SK-N-DZ (cell line): ENCODE measurements around the gene UBE2V1.
"Not testable (repeated sequence)": the region's sequence is repeated elsewhere in the genome, so short reads cannot be mapped to it uniquely, and the experiment has no call there.

Experiments
- DNase-seq: peaks from one replicate; pipeline ENCODE4 v3.0.0-alpha.2; 2015; ENCODE audit warnings: low spot score

UBE2V1 gene

DNA sequence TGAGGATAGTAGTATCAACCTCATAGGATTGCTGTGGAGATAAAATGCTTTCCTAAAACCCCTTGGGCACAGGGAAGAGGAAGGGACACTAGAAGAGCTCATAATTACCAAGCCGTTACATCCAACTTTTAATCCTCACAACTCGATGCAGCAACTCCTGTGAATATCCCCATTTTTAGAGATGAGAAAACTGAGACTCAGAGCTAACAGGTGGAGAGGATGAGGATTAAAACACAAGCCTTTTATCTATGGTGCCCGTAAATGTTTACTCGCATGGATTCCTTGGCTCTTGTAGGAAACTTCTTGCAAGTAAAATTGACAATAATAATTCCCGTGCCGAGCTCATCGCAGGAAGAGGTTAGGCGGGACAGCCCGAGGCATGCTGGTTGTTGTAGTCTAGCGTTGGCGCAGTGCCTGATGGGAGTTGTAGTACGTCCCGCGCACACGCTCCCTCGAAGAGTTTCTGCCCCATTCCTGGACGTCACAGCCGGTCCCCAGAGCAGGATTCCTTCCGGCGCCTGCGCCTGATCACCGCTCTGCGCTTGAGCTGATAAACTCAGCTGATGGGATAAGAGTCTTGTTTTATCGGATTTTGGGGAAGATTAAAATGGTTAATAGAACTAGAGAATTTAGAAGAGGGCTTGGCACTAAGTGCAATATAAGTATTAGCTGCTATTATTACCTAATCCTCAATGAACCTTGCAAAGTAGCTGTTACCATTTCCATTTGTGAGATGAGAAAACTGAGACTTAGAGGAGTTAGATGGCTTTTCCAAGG, 2.8 kb upstream of the UBE2V1 start:
- peak; percentile 96 for DNase-seq

DNA sequence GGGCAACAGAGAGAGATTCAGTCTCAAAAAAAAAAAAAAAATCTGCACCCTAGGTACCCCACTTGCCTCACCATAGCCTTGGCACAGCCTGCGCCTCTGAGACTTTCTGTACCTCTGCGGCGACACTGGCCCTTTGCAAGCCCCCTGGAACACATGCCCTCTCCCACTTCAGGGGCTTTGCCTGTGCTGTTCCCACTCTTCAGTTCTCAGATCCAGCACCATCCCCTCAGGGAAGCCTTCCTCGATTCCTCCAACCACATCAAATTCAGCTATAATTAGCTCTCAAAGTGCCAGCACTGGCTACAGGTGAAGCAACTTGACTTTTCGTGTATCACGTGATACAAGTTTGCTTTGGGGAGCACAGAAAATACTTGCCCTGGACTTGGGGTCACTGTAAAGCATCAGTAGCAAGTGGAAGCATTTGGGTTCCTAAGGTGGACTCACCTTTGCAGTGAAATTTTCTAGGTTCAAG, 2.1 kb upstream of the UBE2V1 start:
- DNase-seq: no peak

DNA sequence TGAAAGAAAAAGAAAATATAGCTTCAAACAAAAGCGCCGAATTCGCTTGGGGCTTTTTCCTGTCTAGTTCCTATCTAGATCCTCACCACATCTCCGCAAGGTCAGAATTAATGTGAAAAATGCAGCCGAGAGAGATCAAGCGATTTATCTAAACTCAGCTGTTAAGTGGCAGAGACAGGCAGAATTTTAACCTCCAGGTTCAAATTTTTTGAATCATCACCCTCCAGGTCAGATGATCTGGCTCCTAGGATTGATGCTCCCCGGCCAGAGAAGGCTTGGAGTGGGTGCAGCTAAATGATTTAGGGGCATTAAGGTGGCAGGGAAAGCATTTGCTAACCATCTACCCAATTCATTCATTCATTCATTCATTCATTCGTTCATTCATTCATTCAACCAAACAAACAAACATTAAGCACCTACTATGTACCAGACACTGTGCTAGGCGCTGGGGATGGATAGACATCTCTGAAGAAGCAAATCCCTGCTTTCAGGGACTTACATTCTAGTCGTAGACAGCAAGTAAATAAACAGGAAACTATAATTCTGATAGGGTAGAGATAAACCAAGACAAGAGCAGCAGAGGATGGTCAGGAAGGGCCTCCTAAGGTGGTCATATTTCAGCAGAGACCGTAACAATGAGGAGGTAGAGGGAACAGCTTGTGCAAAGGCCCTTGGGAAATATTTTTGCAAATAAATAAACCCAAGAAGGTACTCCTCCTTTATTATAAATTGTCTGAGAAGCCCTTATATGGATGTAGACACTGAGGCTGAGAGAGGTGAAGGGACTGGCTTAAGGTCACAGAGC, 672 bp upstream of the UBE2V1 start:
- no peak for DNase-seq

- DNase-seq: no peak
Observed at GRCh38 chr20:50111829-50112495, 988 bp downstream of the UBE2V1 start.

GRCh38 chr20:50111120-50111828, 1.7 kb downstream of the UBE2V1 start:
- DNase-seq: no peak

DNA sequence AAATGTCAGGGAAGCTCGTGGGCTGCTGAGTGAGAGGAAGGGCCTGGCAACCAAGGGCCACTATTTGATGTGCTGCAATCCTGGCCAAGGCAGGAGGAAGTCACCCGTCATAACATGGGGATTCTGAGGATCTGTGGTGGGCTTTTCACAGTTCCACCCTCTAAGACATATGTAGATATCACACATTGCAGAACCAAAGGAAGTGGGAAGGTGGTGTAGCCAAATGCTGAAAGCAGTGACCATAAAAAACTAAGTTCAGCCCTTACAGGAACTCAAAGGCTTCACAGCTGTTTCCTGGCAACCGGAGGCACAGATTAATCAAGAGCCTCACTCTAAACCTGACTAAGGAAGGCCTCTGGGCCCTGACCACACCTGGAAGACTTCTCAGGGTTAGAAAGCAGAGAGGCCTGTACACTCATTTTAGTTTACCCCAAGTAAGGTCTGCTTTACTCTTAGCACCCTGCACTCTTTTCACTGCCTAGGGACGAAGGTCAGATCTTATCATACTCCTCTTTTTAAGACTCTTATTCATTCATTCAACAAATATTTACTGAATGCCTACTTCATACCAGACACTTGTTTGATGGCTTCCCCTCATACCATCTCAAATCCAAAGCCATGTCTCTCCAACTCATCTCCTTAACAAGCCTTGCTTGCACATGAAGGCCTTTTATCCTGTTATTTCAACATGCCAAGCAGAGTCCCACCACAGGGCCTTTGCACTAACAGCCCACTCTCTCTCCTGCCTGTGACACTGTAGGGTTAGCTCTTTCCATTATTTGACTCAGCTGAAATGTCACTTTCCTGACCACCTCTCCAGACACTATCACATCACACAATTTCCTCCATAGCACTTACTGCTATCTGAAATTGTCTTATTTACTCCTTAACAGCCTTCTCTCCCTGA, 2.6 kb downstream of the UBE2V1 start:
- no peak for DNase-seq

GRCh38 chr20:50108556-50109235, 4.3 kb downstream of the UBE2V1 start:
- no peak for DNase-seq

- DNase-seq: no peak
Observed at GRCh38 chr20:50107796-50108331, 5.1 kb downstream of the UBE2V1 start.

DNA sequence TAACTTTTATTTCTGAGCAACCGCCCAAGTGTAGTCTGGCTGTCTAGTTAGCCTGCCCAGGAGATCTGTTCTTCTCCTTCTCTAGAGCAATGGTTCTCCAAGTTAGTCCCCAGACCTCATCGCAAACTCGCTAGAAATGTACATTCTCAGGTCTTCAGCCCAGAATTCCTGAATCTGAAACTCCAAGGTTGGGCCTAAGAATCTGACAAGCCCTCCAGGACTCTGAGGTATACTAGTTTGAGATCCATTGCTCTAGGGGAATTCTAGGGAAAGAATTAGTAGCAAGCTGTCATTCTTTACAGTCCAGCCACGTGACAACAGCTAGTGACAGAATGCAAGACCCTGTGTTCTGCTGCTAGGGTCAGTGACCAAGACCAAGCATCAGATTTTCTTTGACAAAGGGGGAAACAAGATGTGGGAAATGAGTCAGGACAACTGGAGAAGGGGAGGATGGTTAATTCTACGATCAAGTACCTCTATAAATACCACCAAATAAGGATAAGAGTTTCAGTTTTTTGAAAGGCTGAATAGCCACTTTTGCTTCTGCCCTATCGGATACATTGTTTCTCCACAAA, 5.8 kb downstream of the UBE2V1 start:
- no peak for DNase-seq

DNA sequence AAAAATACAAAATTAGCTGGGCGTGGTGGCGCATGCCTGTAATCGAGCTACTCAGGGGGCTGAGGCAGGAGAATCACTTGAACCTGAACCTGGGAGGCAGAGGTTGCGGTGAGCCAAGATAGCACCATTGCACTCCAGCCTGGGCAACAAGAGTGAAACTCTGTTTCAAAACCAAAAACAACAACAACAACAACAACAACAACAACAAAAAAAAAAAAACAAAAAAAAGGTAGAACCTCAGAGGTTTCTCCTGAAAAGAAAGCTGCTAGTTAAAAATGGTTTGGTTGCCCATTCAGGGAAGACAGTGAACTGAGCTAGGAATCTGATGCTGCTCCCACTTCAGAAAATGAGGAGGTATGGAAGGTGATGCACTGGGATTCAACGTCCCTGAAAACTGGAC, 6.3 kb downstream of the UBE2V1 start:
- not testable (repeated sequence) for DNase-seq

GRCh38 chr20:50103464-50104107, 9.4 kb downstream of the UBE2V1 start:
- not testable (repeated sequence) for DNase-seq

GRCh38 chr20:50102551-50102950, 10.4 kb downstream of the UBE2V1 start:
- DNase-seq: not testable (repeated sequence)

- DNase-seq: no peak
Observed at GRCh38 chr20:50101887-50102286, 11.1 kb downstream of the UBE2V1 start.

- no peak for DNase-seq
Observed at GRCh38 chr20:50101281-50101680, 11.7 kb downstream of the UBE2V1 start.

DNA sequence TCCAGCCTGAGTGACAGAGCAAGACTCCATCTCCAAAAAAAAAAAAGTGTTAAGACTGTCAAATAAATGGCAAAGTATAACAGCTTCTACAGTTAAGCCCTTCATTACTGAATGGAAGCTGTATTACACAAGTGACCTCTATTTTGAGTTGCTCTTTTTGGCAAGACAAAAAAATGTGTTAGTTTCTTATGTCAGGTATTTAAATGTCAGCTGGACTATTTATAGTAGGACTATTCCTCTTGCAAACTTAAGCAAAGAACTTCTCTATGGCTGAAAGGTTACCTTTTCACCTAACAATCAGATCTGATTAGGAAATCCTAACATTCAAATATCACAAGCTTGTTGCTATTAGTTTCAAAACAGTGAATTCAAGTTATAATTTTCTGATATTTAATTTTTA, 12.4 kb downstream of the UBE2V1 start:
- DNase-seq: no peak

DNA sequence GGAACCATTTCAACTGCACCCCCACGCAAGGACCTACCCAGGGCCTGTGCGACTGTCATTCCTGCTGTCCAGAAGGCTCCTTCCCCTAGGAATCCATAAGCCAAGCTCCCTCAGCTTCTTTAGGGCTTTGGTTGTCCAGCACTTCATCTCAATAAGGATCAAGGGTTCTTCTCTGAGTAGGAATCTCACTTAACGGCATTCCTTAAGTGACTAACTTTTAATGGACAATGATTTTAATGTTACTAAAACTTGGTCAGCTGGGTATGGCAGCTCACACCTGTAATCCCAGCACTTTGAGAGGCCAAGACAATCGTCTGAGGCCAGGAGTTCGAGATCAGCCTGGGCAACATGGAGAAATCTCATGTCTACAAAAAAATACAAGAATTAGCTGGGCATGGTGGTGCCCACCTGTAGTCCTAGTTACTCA, 13.4 kb downstream of the UBE2V1 start:
- no peak for DNase-seq

DNA sequence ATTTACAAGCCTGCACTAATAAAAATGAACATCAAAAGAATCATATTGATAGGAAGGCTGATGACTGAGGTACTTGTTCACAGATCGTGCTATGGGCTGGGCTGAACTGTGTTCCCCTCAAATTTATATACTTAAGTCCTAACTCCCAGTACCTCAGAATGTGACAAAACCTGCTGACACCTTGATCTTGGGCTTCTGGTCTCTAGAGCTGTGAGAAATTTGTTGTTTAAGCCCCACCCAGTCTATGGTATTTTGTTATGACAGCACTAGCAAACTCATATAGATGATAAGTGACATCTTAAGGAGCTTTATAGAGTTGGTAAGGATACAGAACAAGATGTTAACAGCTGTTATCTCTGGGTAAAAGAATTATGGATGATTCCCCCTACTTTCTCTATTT, 13.8 kb downstream of the UBE2V1 start:
- no peak for DNase-seq

GRCh38 chr20:50098259-50098658, 14.7 kb downstream of the UBE2V1 start:
- no peak for DNase-seq

DNA sequence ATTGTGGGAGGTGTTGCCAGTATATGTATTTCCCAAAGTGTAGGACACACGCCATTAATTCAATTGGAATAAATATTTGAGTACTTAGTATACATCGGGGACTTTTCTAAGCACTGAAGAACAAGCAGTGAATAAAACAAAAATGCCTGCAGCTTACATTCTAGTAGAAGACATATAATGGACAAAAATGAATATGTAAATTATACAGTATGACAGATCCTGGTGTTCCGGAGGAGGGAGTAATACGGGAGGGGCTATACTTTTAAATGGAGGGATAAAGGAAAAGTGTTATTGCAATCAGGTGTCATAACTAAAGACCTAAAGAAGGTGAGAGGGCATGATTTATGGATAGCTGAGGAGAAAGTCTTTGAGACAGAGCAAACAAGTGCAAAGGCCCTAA, 15.1 kb downstream of the UBE2V1 start:
- DNase-seq: no peak
